Thoracic aorta (tissue), 2 donors: Measurements from ENCODE around the gene FBN2. TPM values are rescaled to one million over a fixed set of nuclear protein-coding genes. Genes with fewer than 3 reads are reported as not detected.

Experiments
- ATAC-seq: fragments of 150-250 bp; one replicate; pipeline ENCODE4 v1.8.0; 2017; ENCODE audit warnings: low read depth; ENCODE audit not compliant: insufficient number of reproducible peaks, low FRiP score
- DNase-seq: peaks from one replicate; pipeline ENCODE4 v3.0.0-alpha.2; 2020; ENCODE audit warnings: low spot score
- H3K27ac ChIP-seq, 2 donors: fragments of 200-600 bp; sonication (generic); 1 replicate in 1 of 2; 2 replicates in 1 of 2; pipeline ENCODE4 v1.5.1; 2016; ENCODE audit warnings: mild to moderate bottlenecking in 2 of 2, moderate library complexity in 2 of 2
- H3K27me3 ChIP-seq: fragments of 200-600 bp; sonication (generic); replicated peaks from 2 replicates; pipeline ENCODE4 v1.6.0; 2016; ENCODE audit warnings: mild to moderate bottlenecking; ENCODE audit not compliant: insufficient read depth
- H3K36me3 ChIP-seq: fragments of 200-600 bp; sonication (generic); one replicate; pipeline ENCODE4 v1.5.1; 2016
- H3K4me1 ChIP-seq, 2 donors: fragments of 200-600 bp; sonication (generic); 1 replicate in 1 of 2; 2 replicates in 1 of 2; pipeline versions ENCODE4 v1.5.1 to v1.6.0; 2016; ENCODE audit warnings: low read depth in 2 of 2, mild to moderate bottlenecking in 1 of 2; ENCODE audit not compliant: control insufficient read depth in 1 of 2
- H3K4me3 ChIP-seq: fragments of 200-600 bp; sonication (generic); 2 replicates; pipeline ENCODE4 v1.5.1; 2016; ENCODE audit warnings: mild to moderate bottlenecking
- H3K9me3 ChIP-seq: fragments of 200-600 bp; sonication (generic); 2 replicates; pipeline ENCODE4 v1.5.1; 2016
- CTCF ChIP-seq: fragments of 200-600 bp; sonication (generic); IDR thresholded peaks from one replicate; pipeline ENCODE4 v1.5.1; 2019; ENCODE audit warnings: antibody characterized with exemption
- total RNA-seq, 2 donors: library from RNA; depleted of rRNA; stranded (reverse); fragments of >200 nt; gene quantifications; one replicate each; pipeline versions ENCODE4 v1.1.0 to v1.2.3, GENCODE V29; 2016

Gene FBN2
- total RNA-seq, 2 donors from 2014 or later, result 0.68 to 5.8 TPM

- H3K4me1 ChIP-seq, result no peaks in the 10 kb centered on the region
Observed at GRCh38 chr5:128480906-128481633, 57.0 kb downstream of the FBN2 start.

GRCh38 chr5:128480158-128480557 is 57.9 kb downstream of the FBN2 start:
- H3K9me3 ChIP-seq, result no peaks in the 10 kb centered on the region
- no peaks in the 10 kb centered on the region for H3K4me1 ChIP-seq
- TF ChIP-seq CTCF, result no peak
- no peaks in the 10 kb centered on the region for H3K36me3 ChIP-seq
- H3K27ac ChIP-seq, result no peak overlapping the region
- H3K27me3 ChIP-seq, result no peaks in the 10 kb centered on the region
- no peak overlapping the region for H3K4me3 ChIP-seq
- DNase-seq (no peak), ATAC-seq (no peak)

More at GRCh38 chr5:128480906-128481633, 57.0 kb downstream of the FBN2 start:
- Histone ChIP-seq H3K4me3 (no peak overlapping the region), H3K9me3 (no peaks in the 10 kb centered on the region), H3K27me3 (no peaks in the 10 kb centered on the region), H3K36me3 (no peaks in the 10 kb centered on the region), H3K27ac (no peak overlapping the region)
- ATAC-seq (no peak), DNase-seq (no peak)
- no peak for TF ChIP-seq CTCF

- ATAC-seq (no peak), DNase-seq (no peak)
- H3K27ac ChIP-seq, result no peak overlapping the region
- no peaks in the 10 kb centered on the region for H3K4me1 ChIP-seq
- H3K9me3 ChIP-seq, result no peaks in the 10 kb centered on the region
- no peak for TF ChIP-seq CTCF
- no peaks in the 10 kb centered on the region for H3K27me3 ChIP-seq
- no peaks in the 10 kb centered on the region for H3K36me3 ChIP-seq
- no peak overlapping the region for H3K4me3 ChIP-seq
Observed at GRCh38 chr5:128478386-128479368, 59.4 kb downstream of the FBN2 start.

- no peaks in the 10 kb centered on the region for H3K36me3 ChIP-seq
- ATAC-seq (no peak), DNase-seq (no peak)
- H3K4me3 ChIP-seq, result no peak overlapping the region
- H3K27ac ChIP-seq, result no peak overlapping the region
- H3K9me3 ChIP-seq, result no peaks in the 10 kb centered on the region
- no peaks in the 10 kb centered on the region for H3K27me3 ChIP-seq
- TF ChIP-seq CTCF, result no peak
- H3K4me1 ChIP-seq, result no peaks in the 10 kb centered on the region
Observed at GRCh38 chr5:128477944-128478343, 60.1 kb downstream of the FBN2 start.

GRCh38 chr5:128475693-128476092 is 62.4 kb downstream of the FBN2 start:
- Histone ChIP-seq H3K4me1 (no peaks in the 10 kb centered on the region), H3K27me3 (no peaks in the 10 kb centered on the region), H3K36me3 (no peaks in the 10 kb centered on the region), H3K9me3 (no peaks in the 10 kb centered on the region), H3K4me3 (no peak overlapping the region), H3K27ac (no peak overlapping the region)
- no peak for TF ChIP-seq CTCF
- DNase-seq (no peak), ATAC-seq (no peak)
